Stomach (tissue), 9 donors: Measurements from ENCODE around the gene ATG14. TPM values are rescaled to one million over a fixed set of nuclear protein-coding genes. Genes with fewer than 3 reads are reported as not detected.
"Not testable (repeated sequence)": the region's sequence is repeated elsewhere in the genome, so short reads cannot be mapped to it uniquely, and the experiment has no call there.

Source experiments
- DNase-seq, 2 donors: peaks; one replicate each; pipeline versions ENCODE4 v3.0.0 to v3.0.0-alpha.2; 2013 to 2019
- H3K27ac ChIP-seq, 5 donors: fragments of 200-600 bp in 4 of 5; sonication (generic) in 4 of 5; one replicate each; pipeline ENCODE4 v1.5.1; 2013 to 2019; ENCODE audit warnings: mild to moderate bottlenecking in 1 of 5, moderate library complexity in 1 of 5
- H3K27me3 ChIP-seq, 3 donors: fragments of 200-600 bp; sonication (generic); one replicate each; pipeline ENCODE4 v1.5.1; 2017 to 2019; ENCODE audit warnings: mixed run types in 1 of 3
- H3K36me3 ChIP-seq, 4 donors: fragments of 200-600 bp; sonication (generic); 1 replicate in 3 of 4; 2 replicates in 1 of 4; pipeline ENCODE4 v1.5.1; 2016 to 2019
- H3K4me1 ChIP-seq, 4 donors: fragments of 200-600 bp; sonication (generic); one replicate each; pipeline ENCODE4 v1.5.1; 2016 to 2019
- H3K4me3 ChIP-seq, 4 donors: fragments of 200-600 bp; sonication (generic) in 3 of 4; one replicate each; pipeline ENCODE4 v1.5.1; 2016 to 2019; ENCODE audit warnings: mild to moderate bottlenecking in 1 of 4
- H3K9me3 ChIP-seq, 4 donors: fragments of 200-600 bp; sonication (generic); one replicate each; pipeline ENCODE4 v1.5.1; 2016 to 2019
- CTCF ChIP-seq, 7 experiments: fragments of 450-650 bp in 4 of 7; fragments of 200-600 bp in 3 of 7; sonication (generic) in 3 of 7; IDR thresholded peaks; one replicate each; pipeline ENCODE4 v1.5.1; 2016 to 2019; ENCODE audit warnings: antibody characterized with exemption in 7 of 7, control low read depth in 2 of 7, mild to moderate bottlenecking in 1 of 7
- EP300 ChIP-seq: sonication (generic); formaldehyde crosslinking; IDR thresholded peaks from one replicate; pipeline ENCODE4 v1.6.1; 2017; ENCODE audit warnings: antibody characterized with exemption
- POLR2A ChIP-seq, 4 donors: fragments of 450-650 bp; IDR thresholded peaks; one replicate each; pipeline ENCODE4 v1.6.1; 2016; ENCODE audit warnings: antibody characterized with exemption in 4 of 4, control low read depth in 2 of 4, mild to moderate bottlenecking in 1 of 4, moderate library complexity in 1 of 4
- POLR2AphosphoS5 ChIP-seq, 3 donors: sonication (generic); formaldehyde crosslinking; IDR thresholded peaks; one replicate each; pipeline ENCODE4 v1.6.1; 2016; ENCODE audit warnings: antibody characterized with exemption in 3 of 3
- WGBS, 5 donors: extraction: QIAGEN DNeasy Blood & Tissue Kit in 3 of 5; methylation state at CpG; one replicate each; pipeline versions ENCODE4 v1.1.5 to v1.1.7; 2013 to 2018; 5-methylcytosine and 5-hydroxymethylcytosine counted together
- intact Hi-C: fragments of 100-400 bp; cut with DNase I; formaldehyde crosslinking; loops from one replicate; pipeline ENCODE4 v1.15.1; 2023; ENCODE audit warnings: low total_unique reads
- polyA plus RNA-seq, 3 donors: library from polyadenylated mRNA; stranded (reverse); fragments of 200-250 nt; gene quantifications; one replicate each; pipeline ENCODE4 v1.2.3, GENCODE V29; 2013
- total RNA-seq, 5 donors: library from RNA; depleted of rRNA; stranded (reverse); fragments of >200 nt; gene quantifications; one replicate each; pipeline versions ENCODE4 v1.1.0 to v1.2.3, GENCODE V29; 2014 to 2016
- donor health status: healthy with polysubstance abuse.
- donor health status: Bipolar disorder and iron deficiency.
- donor health status: healthy.

The ATG14 gene
- total and polyA plus RNA-seq, 8 donors: 3.3 to 29.7 (median 5.8) TPM

- no peak for DNase-seq
- TF ChIP-seq EP300: no peak
- no peak for TF ChIP-seq POLR2A (IDR thresholded peaks at IDR 0.05)
- no peak for TF ChIP-seq CTCF (IDR thresholded peaks at IDR 0.05)
- TF ChIP-seq POLR2AphosphoS5 (IDR thresholded peaks at IDR 0.05): no peak
- WGBS, 5 donors: 89 to 95% (median 91%) methylated on average over 3 of the region's 3 CpGs
- Histone ChIP-seq H3K4me3 (no peak overlapping the region), H3K27ac (no peak overlapping the region), H3K36me3 (peaks cover 19 to 26% (median 26%) of the 10 kb centered on the region in 4 donors), H3K27me3 (no peaks in the 10 kb centered on the region), H3K4me1 (peaks cover 18 to 49% (median 30%) of the 10 kb centered on the region in 4 donors), H3K9me3 (no peaks in the 10 kb centered on the region)
- intact Hi-C loops: no loop called here
Observed at GRCh38 chr14:55347748-55348147, 63.9 kb downstream of the ATG14 start.

- peaks cover 18 to 49% (median 30%) of the 10 kb centered on the region in 4 donors for H3K4me1 ChIP-seq
Observed at GRCh38 chr14:55347040-55347439, 64.6 kb downstream of the ATG14 start.

DNA sequence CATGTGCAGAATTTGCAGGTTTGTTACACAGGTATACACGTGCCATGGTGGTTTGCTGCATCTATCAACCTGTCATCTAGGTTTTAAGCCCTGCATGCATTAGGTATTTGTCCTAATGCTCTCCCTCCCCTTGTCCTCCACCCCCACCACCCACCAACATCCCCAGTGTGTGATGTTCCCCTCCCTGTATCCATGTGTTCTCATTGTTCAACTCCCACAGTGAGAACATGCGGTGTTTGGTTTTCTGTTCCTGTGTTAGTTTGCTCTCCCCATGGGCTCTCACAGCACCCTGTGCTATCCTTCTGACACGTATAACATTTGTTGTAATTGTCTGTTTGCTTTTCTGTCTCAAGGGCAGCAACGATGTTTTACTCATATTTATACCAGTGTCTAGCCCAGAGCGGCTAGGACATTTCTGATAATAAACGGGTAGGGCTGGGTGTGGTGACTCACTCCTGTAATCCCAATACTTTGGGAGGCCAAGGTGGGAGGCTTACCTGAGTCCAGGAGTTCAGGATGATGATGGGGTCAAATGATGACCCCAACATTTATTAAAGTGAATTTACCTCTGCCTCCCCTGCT is 67.0 kb downstream of the ATG14 start:
- H3K36me3 ChIP-seq, H3K9me3 ChIP-seq, H3K27ac ChIP-seq, H3K4me3 ChIP-seq, intact Hi-C loops, DNase-seq, H3K27me3 ChIP-seq: not testable (repeated sequence)
- 50 to 64% (median 58%) methylated on average over 6 of the region's 6 CpGs for WGBS, 5 donors
- peaks cover 27 to 60% (median 43%) of the 10 kb centered on the region in 4 donors for H3K4me1 ChIP-seq

More at GRCh38 chr14:55347040-55347439, 64.6 kb downstream of the ATG14 start:
- no peaks in the 10 kb centered on the region for H3K9me3 ChIP-seq
- intact Hi-C loops: no loop called here
- peaks cover 12 to 19% (median 18%) of the 10 kb centered on the region in 4 donors for H3K36me3 ChIP-seq
- no peak for DNase-seq
- 94 to 100% (median 96%) methylated on average over 1 of the region's 1 CpG for WGBS, 5 donors
- TF ChIP-seq POLR2AphosphoS5 (IDR thresholded peaks at IDR 0.05) (no peak), POLR2A (IDR thresholded peaks at IDR 0.05) (no peak), EP300 (no peak), CTCF (IDR thresholded peaks at IDR 0.05) (no peak)
- H3K27me3 ChIP-seq: no peaks in the 10 kb centered on the region
- no peak overlapping the region for H3K27ac ChIP-seq
- no peak overlapping the region for H3K4me3 ChIP-seq

GRCh38 chr14:55341781-55342180 is 69.8 kb downstream of the ATG14 start:
- intact Hi-C loops: no loop called here
- Histone ChIP-seq H3K9me3 (no peaks in the 10 kb centered on the region), H3K4me1 (peaks cover 16 to 64% (median 38%) of the 10 kb centered on the region in 4 donors), H3K27me3 (no peaks in the 10 kb centered on the region), H3K27ac (no peak overlapping the region), H3K36me3 (no peaks in the 10 kb centered on the region), H3K4me3 (no peak overlapping the region)
- WGBS, 5 donors: 79 to 93% (median 86%) methylated on average over 2 of the region's 2 CpGs
- no peak for TF ChIP-seq EP300
- no peak for TF ChIP-seq POLR2A (IDR thresholded peaks at IDR 0.05)
- no peak for TF ChIP-seq POLR2AphosphoS5 (IDR thresholded peaks at IDR 0.05)
- no peak for TF ChIP-seq CTCF (IDR thresholded peaks at IDR 0.05)
- no peak for DNase-seq

DNA sequence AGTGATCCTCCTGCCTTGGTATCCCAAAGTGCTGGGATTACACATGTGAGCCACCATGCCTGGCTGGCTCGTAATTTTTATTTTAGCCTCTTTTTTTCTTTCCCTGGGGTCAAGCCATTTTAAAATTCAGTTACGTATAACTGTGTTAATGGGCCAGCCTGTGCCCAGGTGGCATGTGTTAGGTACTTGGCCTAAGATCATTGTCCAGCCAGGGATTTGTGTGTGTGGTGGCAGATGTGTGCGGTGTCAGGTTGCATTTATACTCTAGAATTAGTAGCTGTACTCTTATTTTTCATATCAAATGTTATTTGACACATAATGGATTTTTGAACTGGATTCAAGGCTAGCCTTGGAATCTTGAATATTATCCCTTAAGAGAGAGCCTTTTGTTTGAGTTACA is 71.1 kb downstream of the ATG14 start:
- Histone ChIP-seq H3K27ac (no peak overlapping the region), H3K27me3 (no peaks in the 10 kb centered on the region), H3K9me3 (no peaks in the 10 kb centered on the region), H3K36me3 (no peaks in the 10 kb centered on the region), H3K4me3 (no peak overlapping the region), H3K4me1 (peaks cover 25 to 72% (median 40%) of the 10 kb centered on the region in 4 donors)
- 80 to 96% (median 92%) methylated on average over 3 of the region's 3 CpGs for WGBS, 5 donors
- DNase-seq: no peak
- TF ChIP-seq CTCF (IDR thresholded peaks at IDR 0.05): no peak
- TF ChIP-seq EP300: no peak
- no peak for TF ChIP-seq POLR2A (IDR thresholded peaks at IDR 0.05)
- TF ChIP-seq POLR2AphosphoS5 (IDR thresholded peaks at IDR 0.05): no peak
- intact Hi-C loops: no loop called here
